Measurements from ENCODE around the gene CTDSPL.

CTDSPL gene

GRCh38 chr3:38006031-38006430 lies 144.4 kb downstream of the CTDSPL start:
- TF ChIP-seq CTCF (IDR thresholded peaks at IDR 0.05), result no peak

GRCh38 chr3:38006445-38006995 lies 144.8 kb downstream of the CTDSPL start:
- H3K27ac ChIP-seq, result no peak overlapping the region
- no peak for DNase-seq (ENCODE audit: low spot score)
- H3K4me3 ChIP-seq, result no peak overlapping the region
- TF ChIP-seq CTCF (IDR thresholded peaks at IDR 0.05), result no peak

More at GRCh38 chr3:38006031-38006430, 144.4 kb downstream of the CTDSPL start:
- H3K4me3 ChIP-seq, result no peak overlapping the region
- H3K27ac ChIP-seq, result peak overlapping the region in 1 of 2 donors; percentile 38
- no peak for DNase-seq (ENCODE audit: low spot score)

DNA sequence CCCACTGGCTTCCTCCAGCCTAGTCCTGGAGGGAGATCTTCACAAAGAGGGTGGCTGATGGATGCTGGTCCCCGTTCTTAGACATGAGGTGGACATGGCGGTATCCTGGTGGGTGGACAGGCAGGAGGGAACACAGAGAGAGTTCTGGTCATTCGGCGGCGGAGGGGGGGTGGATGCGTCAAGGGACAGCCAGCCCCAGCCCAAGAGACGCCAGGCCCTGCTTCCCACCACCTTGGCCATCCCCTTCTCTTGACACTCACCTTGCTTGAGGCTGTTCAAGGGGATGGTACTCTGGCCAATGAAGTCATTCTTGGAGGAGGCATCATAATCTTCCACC lies 146.0 kb downstream of the CTDSPL start:
- no peak overlapping the region for H3K4me3 ChIP-seq
- TF ChIP-seq CTCF (IDR thresholded peaks at IDR 0.05), result no peak
- H3K27ac ChIP-seq, result no peak overlapping the region
- DNase-seq (ENCODE audit: low spot score), result no peak

GRCh38 chr3:38008191-38008701 lies 146.6 kb downstream of the CTDSPL start:
- no peak overlapping the region for H3K27ac ChIP-seq
- no peak for DNase-seq (ENCODE audit: low spot score)
- no peak for TF ChIP-seq CTCF (IDR thresholded peaks at IDR 0.05)
- no peak overlapping the region for H3K4me3 ChIP-seq

DNA sequence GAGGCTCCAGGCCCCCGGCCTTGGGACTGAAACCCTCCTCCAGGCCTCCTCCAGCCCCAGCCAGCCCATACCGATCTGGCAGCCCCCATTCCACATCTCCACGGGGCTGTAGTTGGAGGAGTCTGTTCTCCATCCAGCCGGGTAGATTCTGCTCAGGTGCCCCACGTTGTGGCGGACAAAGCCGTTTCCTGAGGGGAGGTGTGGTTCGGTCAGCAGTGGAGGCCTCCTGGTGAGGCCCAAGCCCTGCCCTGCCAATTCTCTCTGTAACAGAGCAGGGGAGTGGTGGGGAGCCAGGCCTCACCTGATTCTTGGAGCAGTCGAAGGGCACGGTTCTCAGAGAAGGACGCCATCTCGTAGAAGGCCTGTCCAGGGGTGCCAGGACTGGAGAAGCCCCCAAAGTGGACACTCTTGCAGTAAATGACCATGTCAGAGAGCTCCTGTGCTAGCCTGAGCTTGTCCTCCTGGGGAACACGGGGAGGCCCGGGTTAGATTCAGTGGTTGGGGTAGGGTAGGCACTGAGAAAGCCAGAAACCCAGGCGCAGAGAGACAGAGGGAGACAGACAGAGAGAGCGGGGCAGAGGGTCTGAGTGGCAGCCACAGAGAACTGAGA lies 147.4 kb downstream of the CTDSPL start:
- Histone ChIP-seq H3K27ac (no peak overlapping the region), H3K4me3 (no peak overlapping the region)
- no peak for DNase-seq (ENCODE audit: low spot score)
- TF ChIP-seq CTCF (IDR thresholded peaks at IDR 0.05), result no peak

GRCh38 chr3:38009807-38010591 lies 148.3 kb downstream of the CTDSPL start:
- no peak for DNase-seq (ENCODE audit: low spot score)

More at GRCh38 chr3:38009807-38010591, 148.3 kb downstream of the CTDSPL start:
- Histone ChIP-seq H3K4me3 (no peak overlapping the region), H3K27ac (no peak overlapping the region)
- TF ChIP-seq CTCF (IDR thresholded peaks at IDR 0.05), result no peak

Measured in coronary artery (tissue), 2 donors.